IPS-18c (cell line): Measurements from ENCODE around the gene AMER2.

Source experiments
- H3K4me3 ChIP-seq: 2 replicates; pipeline ENCODE4 v1.7.0; 2013; ENCODE audit warnings: low read depth, mild to moderate bottlenecking, low read length, moderate library complexity; ENCODE audit not compliant: insufficient read depth
- H3K9me3 ChIP-seq: one replicate; pipeline ENCODE4 v1.6.1; 2013; ENCODE audit warnings: mild to moderate bottlenecking, low read length, moderate library complexity; ENCODE audit not compliant: control insufficient read depth, insufficient read depth

The AMER2 gene

DNA sequence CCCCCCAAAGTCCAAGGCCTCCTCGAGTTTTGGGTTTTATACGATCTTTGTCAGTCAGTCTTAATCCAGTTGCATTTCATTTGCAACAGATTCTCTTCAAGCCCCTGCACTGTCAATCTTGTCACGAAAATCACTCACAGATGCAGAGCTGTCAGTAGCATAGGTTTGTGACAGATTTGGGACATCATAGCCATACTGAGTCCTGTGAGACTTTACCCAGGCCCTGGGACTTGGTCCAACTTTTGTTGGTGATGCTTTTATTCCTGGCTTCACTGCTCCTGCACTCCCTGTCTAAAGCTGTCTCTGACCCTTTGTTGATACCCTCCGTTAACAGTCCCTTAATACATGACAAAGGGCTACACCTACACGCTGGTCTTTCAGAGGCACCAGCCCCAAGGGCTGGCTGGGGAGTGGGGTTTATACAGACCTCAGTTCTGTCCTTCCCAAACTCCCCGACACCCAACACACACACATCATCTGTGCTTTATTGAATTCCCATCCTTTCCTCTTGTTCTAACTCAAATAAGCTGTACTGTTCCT lies 40.1 kb downstream of the AMER2 start:
- no peaks in the 10 kb centered on the region for H3K9me3 ChIP-seq
- no peak overlapping the region for H3K4me3 ChIP-seq

DNA sequence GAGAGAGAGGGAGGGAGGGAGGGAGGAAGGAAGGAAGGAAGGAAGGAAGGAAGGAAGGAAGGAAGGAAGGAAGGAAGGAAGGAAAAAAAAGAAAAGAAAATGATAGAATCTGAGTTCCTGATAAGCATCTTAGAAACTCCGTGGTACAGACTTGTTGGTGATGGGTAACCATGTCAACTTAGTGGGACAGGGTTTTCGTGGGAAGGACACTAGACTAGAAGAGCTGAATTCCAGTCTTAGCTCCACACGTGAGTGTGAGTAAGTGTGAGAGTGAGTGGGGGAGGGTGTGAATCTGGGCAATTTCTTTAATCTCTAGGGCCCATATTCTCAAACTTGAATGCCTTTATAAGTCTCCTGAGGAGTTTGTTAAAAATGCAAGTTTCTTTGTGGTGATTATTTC lies 41.1 kb downstream of the AMER2 start:
- Histone ChIP-seq H3K9me3 (no peaks in the 10 kb centered on the region), H3K4me3 (no peak overlapping the region)

DNA sequence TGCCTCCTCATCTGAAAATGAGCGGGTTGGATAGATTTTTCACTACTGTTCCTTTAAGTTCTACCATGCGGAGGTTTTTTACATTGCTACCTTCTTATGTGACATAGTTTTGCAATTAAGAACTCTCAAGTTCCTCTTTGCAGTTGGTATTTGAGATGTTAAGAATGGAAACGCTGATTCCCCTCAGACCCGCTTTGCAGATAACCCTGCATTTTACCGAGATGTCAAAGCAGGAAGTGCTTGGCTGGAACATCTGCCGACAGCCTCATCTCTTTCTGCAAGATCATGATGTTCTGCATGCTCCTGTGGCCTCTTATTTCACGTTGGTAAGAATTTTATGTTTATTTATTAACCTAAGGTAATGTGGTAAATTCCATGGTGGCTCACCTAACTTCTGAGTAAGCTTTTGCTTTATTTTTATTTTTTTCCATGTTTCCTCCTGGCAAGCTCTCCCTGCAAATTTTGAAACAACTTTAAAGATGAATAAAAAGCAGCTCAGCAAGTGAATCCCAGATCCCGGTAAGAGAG lies 53.6 kb downstream of the AMER2 start:
- no peaks in the 10 kb centered on the region for H3K9me3 ChIP-seq
- H3K4me3 ChIP-seq: no peak overlapping the region

DNA sequence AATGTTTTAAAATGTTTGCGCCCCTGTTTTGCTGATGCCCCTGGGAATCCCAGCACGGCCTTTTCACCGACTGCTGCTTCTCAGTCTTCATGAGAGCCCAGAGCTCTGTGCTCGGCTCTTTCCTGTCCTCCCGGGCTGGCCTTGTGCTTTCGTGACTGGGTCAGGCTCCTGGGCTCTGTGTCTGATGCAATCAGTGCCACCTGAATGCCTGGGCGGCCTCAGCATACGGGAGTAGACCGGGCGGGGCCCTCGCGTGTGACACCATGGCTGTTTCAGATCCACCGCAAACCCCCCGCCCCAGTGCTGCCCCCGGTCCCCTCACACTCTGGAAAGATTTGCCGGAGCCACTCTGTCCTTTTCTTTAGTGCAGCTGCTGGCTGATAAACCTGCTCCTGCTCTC lies 54.8 kb downstream of the AMER2 start:
- H3K4me3 ChIP-seq: no peak overlapping the region
- H3K9me3 ChIP-seq: no peaks in the 10 kb centered on the region

DNA sequence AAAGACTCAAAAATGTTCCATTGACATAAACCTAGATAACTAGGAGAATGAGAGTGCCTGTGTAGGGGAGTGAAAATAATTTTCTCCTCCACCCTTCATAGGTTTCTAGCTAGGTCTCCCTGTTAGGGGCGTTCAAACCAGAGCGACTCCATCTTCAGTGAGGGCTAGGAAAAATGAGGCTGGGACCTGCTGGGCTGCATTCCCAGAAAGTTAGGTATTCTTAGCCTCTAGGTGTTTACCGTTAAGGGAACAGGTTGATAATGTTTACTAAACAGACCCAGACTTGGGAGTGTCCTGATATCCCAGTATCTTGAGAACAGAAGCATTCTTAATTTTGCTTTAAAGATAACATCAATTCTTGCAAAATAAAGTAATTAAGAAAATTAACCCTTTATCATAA lies 56.0 kb downstream of the AMER2 start:
- H3K9me3 ChIP-seq: no peaks in the 10 kb centered on the region
- H3K4me3 ChIP-seq: no peak overlapping the region

DNA sequence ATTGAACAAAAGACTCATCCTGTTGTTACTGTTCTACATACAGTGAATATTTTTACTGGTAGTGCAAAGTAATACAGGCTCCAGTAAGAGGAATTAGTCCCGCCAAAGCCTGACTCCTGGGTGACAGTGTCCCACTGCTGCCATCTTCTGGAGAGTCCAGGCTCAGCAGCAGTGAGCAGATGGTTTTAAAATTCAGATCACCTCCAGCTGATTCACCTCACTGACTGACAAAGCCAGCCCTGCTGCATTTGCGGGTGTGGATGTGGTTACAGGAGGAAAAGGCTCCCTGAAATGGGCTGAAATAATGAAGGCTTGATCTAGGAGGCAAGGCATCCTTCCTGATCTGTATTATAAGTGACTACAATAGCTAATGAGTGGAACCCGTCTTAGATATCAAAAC lies 57.9 kb downstream of the AMER2 start:
- Histone ChIP-seq H3K9me3 (no peaks in the 10 kb centered on the region), H3K4me3 (no peak overlapping the region)

DNA sequence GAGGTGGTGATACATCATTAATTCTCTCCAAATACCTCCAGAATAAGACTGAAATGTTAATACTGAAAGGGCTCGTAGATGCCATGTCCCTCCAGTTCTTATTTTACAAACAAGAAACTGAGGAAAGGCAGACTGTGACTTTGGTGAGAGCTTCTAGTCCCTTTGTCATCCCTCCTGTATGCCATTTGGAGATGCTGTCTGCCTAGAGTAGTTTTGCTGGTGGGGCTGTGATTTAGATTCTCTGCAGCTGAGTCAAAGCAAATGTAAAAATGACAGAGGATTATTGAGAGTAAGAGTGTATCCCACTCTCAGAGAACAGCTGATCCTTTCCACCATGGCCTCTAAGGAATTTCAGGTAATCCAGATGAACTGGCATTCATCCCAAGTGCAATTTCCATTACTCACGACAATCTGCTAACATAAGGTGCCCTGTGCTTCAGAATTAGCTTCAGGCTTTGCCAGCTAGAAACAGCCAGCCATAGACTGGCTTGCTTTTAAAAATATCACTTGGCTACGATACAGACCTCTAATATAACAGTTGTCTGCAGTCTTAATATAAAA lies 59.3 kb downstream of the AMER2 start:
- Histone ChIP-seq H3K9me3 (no peaks in the 10 kb centered on the region), H3K4me3 (no peak overlapping the region)
